GM12874 (cell line): Measurements from ENCODE around the gene HOXB2.

Experiments used
- CTCF ChIP-seq: IDR thresholded peaks from 2 replicates; pipeline ENCODE4 v1.5.1; 2011; ENCODE audit warnings: low read depth, mild to moderate bottlenecking, control low read depth, low read length, moderate library complexity; ENCODE audit not compliant: insufficient read depth

HOXB2 gene

DNA sequence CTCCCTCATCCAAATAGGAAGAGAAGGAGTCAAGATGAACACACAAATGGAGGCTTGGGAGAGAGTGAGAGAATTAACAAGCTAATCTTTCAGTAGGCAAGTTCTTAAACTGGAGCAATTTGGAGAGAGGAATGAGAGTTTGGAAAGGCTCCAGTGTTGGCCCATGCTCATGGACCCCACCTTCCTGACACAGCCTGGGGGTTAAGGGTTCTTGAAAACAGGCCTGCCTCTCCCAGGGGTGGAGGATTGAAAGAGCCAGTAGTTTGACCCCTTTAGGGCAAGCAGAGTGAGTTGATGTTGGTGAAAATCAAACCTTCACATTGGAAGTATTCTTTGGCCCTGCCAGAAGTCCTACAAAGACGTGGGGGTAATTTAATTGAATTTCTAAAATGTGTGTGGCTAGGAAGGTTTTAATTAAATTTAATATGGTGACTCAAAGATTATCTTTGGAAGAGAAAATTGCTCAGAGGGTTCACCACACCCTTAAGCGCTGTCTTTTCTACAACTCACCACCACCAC is 39.4 kb upstream of the HOXB2 start:
- no peak for TF ChIP-seq CTCF

GRCh38 chr17:48583708-48584222 is 38.9 kb upstream of the HOXB2 start:
- TF ChIP-seq CTCF = no peak

- no peak for TF ChIP-seq CTCF
Observed at GRCh38 chr17:48582750-48583069, 37.8 kb upstream of the HOXB2 start.

DNA sequence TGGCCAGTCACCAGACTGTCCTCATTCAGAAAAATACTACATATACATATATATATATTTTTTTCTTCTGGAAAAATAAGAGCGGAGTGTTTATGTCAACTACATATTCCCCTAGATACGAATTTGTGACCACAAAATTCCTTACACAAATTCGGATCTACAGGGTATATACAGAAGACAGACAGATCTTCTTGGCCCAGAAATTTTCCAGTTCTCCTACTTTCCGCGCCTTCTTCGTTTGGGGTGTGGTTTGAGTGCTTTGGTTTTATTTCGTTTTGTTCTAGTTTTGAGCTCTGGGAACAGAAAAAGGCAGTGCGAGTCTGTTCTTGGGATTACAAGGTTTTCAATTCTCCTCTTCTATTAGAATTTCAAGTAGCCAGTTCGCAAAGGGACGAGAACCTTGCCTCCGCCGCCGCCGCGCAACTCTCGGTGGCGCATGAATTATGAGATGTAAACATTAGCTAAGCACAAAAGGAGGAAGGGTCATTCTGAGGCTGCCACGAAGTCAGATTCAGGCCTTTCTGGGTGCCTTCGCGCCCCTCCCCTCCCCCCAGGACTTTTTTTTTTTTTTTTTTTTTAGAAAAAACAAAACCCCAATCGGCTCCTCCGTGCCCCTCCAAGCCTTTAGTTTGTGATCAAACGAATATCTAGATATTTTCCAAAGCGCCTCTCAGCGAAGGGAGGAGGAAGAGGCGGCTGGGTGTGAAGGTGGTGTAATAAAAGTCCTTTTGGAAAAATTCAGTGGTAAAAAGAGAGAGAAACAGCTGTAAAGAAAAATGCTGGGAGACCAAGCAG is 35.0 kb upstream of the HOXB2 start:
- TF ChIP-seq CTCF = no peak

- TF ChIP-seq CTCF = no peak
Observed at GRCh38 chr17:48579471-48579759, 34.5 kb upstream of the HOXB2 start.

GRCh38 chr17:48578616-48579470 is 33.9 kb upstream of the HOXB2 start:
- no peak for TF ChIP-seq CTCF

GRCh38 chr17:48577946-48578615 is 33.2 kb upstream of the HOXB2 start, which contains the start of gene HOXB4:
Gene HOXB4, minus strand, starts transcription at chr17:48578350. Its CDS starts 31 bp downstream, at chr17:48578319.
- TF ChIP-seq CTCF = no peak
